Transverse colon (tissue), 4 donors: ENCODE results near the gene CDH24.

Source experiments
- CTCF ChIP-seq, 5 experiments: fragments of 200-600 bp in 3 of 5; fragments of 450-650 bp in 2 of 5; sonication (generic) in 3 of 5; IDR thresholded peaks; 1 replicate in 2 of 5; 2 replicates in 3 of 5; pipeline ENCODE4 v1.5.1; 2016 to 2017; ENCODE audit warnings: antibody characterized with exemption in 5 of 5, inconsistent platforms in 3 of 5, mild to moderate bottlenecking in 2 of 5, moderate library complexity in 1 of 5
- EP300 ChIP-seq: sonication (generic); formaldehyde crosslinking; IDR thresholded peaks from one replicate; pipeline ENCODE4 v1.6.1; 2017; ENCODE audit warnings: antibody characterized with exemption, low read depth
- POLR2A ChIP-seq: fragments of 450-650 bp; IDR thresholded peaks from one replicate; pipeline ENCODE4 v1.6.1; 2016; ENCODE audit warnings: antibody characterized with exemption, mild to moderate bottlenecking, moderate library complexity
- POLR2AphosphoS5 ChIP-seq, 3 donors: sonication (generic); formaldehyde crosslinking; IDR thresholded peaks; one replicate each; pipeline ENCODE4 v1.6.1; 2016; ENCODE audit warnings: antibody characterized with exemption in 3 of 3

- TF ChIP-seq CTCF (IDR thresholded peaks at IDR 0.05) = no peak
- no peak for TF ChIP-seq POLR2AphosphoS5 (IDR thresholded peaks at IDR 0.05)
- TF ChIP-seq POLR2A = no peak
- TF ChIP-seq EP300 = no peak
These were observed 42.0 kb upstream of the CDH24 start for GRCh38 chr14:23099212-23099861.
